Parathyroid adenoma (tissue), 2 donors: ENCODE data around the gene ANO2.

Experiments
- H2AFZ ChIP-seq: fragments of 300-600 bp; sonication (generic); one replicate; pipeline ENCODE4 v1.7.0; 2017; ENCODE audit warnings: antibody characterized with exemption, mild to moderate bottlenecking
- H3K27ac ChIP-seq: fragments of 300-600 bp; sonication (generic); one replicate; pipeline ENCODE4 v1.7.0; 2017
- H3K27me3 ChIP-seq: fragments of 300-600 bp; sonication (generic); one replicate; pipeline ENCODE4 v1.7.0; 2017; ENCODE audit warnings: low read length; ENCODE audit not compliant: control insufficient read depth, insufficient read depth
- H3K36me3 ChIP-seq: fragments of 300-600 bp; sonication (generic); one replicate; pipeline ENCODE4 v1.7.0; 2017; ENCODE audit warnings: low read length; ENCODE audit not compliant: control insufficient read depth, insufficient read depth
- H3K4me1 ChIP-seq: fragments of 300-600 bp; sonication (generic); one replicate; pipeline ENCODE4 v1.7.0; 2017; ENCODE audit warnings: control low read depth
- H3K4me2 ChIP-seq: fragments of 300-600 bp; sonication (generic); one replicate; pipeline ENCODE4 v1.7.0; 2017; ENCODE audit warnings: low read length
- H3K4me3 ChIP-seq: fragments of 300-600 bp; sonication (generic); one replicate; pipeline ENCODE4 v1.7.0; 2017; ENCODE audit warnings: low read depth, low read length
- H3K79me2 ChIP-seq: fragments of 300-600 bp; sonication (generic); one replicate; pipeline ENCODE4 v1.7.0; 2017; ENCODE audit warnings: control low read depth
- H3K9ac ChIP-seq: fragments of 300-600 bp; sonication (generic); one replicate; pipeline ENCODE4 v1.7.0; 2017; ENCODE audit warnings: mild to moderate bottlenecking
- H3K9me3 ChIP-seq: fragments of 300-600 bp; sonication (generic); one replicate; pipeline ENCODE4 v1.7.0; 2017; ENCODE audit warnings: low read length; ENCODE audit not compliant: control insufficient read depth
- TF ChIP-seq, protein P1 (sequence below): fragments of 300-600 bp; sonication (generic); IDR thresholded peaks from one replicate; pipeline ENCODE4 v1.7.0; 2017; ENCODE audit warnings: antibody characterized with exemption, mild to moderate bottlenecking
- donor health status: primary hyperparathyroidism.

ANO2 gene

DNA sequence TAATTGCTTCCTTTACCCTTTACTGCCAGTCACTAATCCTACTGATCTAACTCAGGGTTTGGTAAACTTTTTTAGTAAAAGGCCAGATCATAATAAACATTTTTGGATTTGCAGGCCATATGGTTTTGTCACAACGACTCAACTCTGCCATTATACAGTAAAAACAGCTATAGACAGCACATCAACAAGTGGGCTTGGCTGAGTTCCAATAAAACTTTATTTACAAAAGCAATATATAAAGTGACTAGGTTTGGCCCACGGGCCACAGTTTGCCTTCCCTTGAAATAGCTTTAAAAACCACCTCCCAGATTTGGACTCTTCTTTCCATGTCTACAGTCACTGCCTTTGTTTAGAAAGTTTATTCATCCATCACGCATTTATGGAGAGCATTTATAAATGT lies 366.3 kb downstream of the ANO2 start:
- H3K4me2 ChIP-seq, result no peak overlapping the region
- H3K4me3 ChIP-seq, result no peak overlapping the region
- no peaks in the 10 kb centered on the region for H3K36me3 ChIP-seq
- H3K27ac ChIP-seq, result no peak overlapping the region
- no peaks in the 10 kb centered on the region for H3K79me2 ChIP-seq
- H3K9me3 ChIP-seq, result no peaks in the 10 kb centered on the region
- H3K4me1 ChIP-seq, result no peaks in the 10 kb centered on the region
- H3K27me3 ChIP-seq, result no peaks in the 10 kb centered on the region
- no peak overlapping the region for H3K9ac ChIP-seq
- TF ChIP-seq, protein P1, sequence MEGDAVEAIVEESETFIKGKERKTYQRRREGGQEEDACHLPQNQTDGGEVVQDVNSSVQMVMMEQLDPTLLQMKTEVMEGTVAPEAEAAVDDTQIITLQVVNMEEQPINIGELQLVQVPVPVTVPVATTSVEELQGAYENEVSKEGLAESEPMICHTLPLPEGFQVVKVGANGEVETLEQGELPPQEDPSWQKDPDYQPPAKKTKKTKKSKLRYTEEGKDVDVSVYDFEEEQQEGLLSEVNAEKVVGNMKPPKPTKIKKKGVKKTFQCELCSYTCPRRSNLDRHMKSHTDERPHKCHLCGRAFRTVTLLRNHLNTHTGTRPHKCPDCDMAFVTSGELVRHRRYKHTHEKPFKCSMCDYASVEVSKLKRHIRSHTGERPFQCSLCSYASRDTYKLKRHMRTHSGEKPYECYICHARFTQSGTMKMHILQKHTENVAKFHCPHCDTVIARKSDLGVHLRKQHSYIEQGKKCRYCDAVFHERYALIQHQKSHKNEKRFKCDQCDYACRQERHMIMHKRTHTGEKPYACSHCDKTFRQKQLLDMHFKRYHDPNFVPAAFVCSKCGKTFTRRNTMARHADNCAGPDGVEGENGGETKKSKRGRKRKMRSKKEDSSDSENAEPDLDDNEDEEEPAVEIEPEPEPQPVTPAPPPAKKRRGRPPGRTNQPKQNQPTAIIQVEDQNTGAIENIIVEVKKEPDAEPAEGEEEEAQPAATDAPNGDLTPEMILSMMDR, result no peak
- H2AFZ ChIP-seq, result no peak overlapping the region

DNA sequence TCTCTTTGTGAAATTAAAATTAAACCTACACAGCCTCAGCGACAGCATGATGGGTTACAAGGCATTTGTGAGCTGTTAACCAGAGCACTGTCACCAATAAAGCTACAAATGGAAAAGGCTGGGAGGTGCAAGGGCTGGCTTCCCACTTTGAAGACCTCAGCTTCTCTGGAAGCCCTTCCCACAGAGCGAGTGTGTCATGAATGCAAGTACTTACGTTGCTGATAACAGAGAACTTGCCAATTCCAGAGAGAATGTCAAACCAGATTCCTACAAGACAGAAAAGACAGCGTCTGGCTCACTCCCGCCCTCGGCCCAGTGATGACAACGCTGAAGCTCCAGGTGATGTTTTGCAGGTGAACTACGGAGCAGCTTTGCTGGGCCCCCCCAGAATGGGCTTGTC lies 367.3 kb downstream of the ANO2 start:
- Histone ChIP-seq H3K4me1 (no peaks in the 10 kb centered on the region), H3K4me2 (no peak overlapping the region), H3K9ac (no peak overlapping the region), H3K27me3 (no peaks in the 10 kb centered on the region), H2AFZ (no peak overlapping the region), H3K9me3 (no peaks in the 10 kb centered on the region), H3K4me3 (no peak overlapping the region), H3K27ac (no peak overlapping the region), H3K36me3 (no peaks in the 10 kb centered on the region), H3K79me2 (no peaks in the 10 kb centered on the region)
- TF ChIP-seq, protein P1, result no peak

DNA sequence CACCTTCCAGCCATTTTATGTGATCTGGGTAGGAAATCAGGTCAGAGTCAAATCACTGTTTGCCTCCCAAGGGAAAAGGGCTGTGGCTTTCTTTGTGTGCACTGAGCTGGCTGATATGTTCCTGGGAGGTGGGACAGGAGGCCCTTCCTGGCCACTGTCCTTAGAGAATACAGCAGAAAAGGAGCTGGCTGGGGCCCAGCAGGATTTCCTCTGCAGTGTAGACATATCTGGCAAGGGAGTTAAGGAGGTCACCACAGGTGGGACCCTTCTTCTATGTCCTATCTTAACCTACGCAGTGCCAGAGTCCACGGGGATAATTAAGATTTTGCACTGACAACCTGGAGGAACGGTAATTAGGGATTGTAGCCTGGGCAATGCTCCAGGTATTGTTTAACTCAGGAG lies 367.8 kb downstream of the ANO2 start:
- no peak overlapping the region for H2AFZ ChIP-seq
- H3K27ac ChIP-seq, result no peak overlapping the region
- no peak overlapping the region for H3K4me3 ChIP-seq
- no peaks in the 10 kb centered on the region for H3K27me3 ChIP-seq
- no peak overlapping the region for H3K4me2 ChIP-seq
- H3K36me3 ChIP-seq, result no peaks in the 10 kb centered on the region
- H3K9ac ChIP-seq, result no peak overlapping the region
- no peaks in the 10 kb centered on the region for H3K9me3 ChIP-seq
- TF ChIP-seq, protein P1, result no peak
- no peaks in the 10 kb centered on the region for H3K79me2 ChIP-seq
- H3K4me1 ChIP-seq, result no peaks in the 10 kb centered on the region

DNA sequence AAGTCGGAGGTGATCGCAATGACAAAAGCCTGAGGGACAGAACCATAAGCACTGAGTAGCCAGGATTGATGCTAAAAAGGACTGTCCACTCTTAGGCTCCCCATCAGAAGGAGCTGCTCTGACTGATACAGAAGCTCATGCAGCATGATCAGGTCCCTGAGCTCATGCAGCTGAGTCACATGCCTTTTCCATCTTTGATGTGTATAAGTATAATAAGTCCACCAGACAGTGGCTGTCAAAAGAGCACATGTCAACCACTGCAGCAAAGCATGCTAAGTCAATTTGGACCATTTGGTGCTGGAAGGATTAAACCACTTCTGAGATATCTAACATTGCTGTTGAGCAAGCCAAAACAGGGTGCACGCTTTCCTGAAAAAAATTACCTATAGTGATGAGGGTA lies 369.1 kb downstream of the ANO2 start:
- Histone ChIP-seq H3K4me3 (no peak overlapping the region), H3K9me3 (no peaks in the 10 kb centered on the region), H2AFZ (no peak overlapping the region), H3K27me3 (no peaks in the 10 kb centered on the region), H3K4me2 (no peak overlapping the region), H3K9ac (no peak overlapping the region), H3K36me3 (no peaks in the 10 kb centered on the region), H3K79me2 (no peaks in the 10 kb centered on the region), H3K4me1 (no peaks in the 10 kb centered on the region), H3K27ac (no peak overlapping the region)
- TF ChIP-seq, protein P1, result no peak

DNA sequence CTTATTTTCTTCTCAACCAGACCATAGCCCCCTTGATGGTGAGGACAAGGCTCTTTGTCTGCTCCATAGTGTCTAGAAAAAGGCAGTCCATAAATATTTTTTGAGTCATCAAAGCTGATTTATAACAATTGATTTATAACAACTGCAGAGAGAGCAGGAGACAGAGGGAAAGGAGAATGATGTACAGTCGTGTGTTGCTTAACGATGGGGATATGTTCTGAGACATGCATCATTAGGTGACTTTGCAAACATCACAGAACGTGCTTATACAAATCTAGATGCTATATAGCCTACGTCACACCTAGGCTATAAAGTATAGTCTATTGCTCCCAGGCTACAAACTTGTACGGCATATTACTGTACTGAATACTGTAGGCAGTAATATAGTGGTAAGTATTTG lies 369.8 kb downstream of the ANO2 start:
- no peaks in the 10 kb centered on the region for H3K36me3 ChIP-seq
- no peaks in the 10 kb centered on the region for H3K27me3 ChIP-seq
- H3K4me1 ChIP-seq, result no peaks in the 10 kb centered on the region
- H3K27ac ChIP-seq, result no peak overlapping the region
- H3K9ac ChIP-seq, result no peak overlapping the region
- H3K79me2 ChIP-seq, result no peaks in the 10 kb centered on the region
- TF ChIP-seq, protein P1, result no peak
- H3K4me2 ChIP-seq, result no peak overlapping the region
- no peak overlapping the region for H2AFZ ChIP-seq
- H3K4me3 ChIP-seq, result no peak overlapping the region
- no peaks in the 10 kb centered on the region for H3K9me3 ChIP-seq
